NCI-H128 (cell line): ENCODE results near the gene NEDD1.

Source experiments
- DNase-seq: peaks from one replicate; lab custom pipeline; 2025; ENCODE audit not compliant: unreplicated experiment; lab: John Stamatoyannopoulos, UW

Gene NEDD1

DNA sequence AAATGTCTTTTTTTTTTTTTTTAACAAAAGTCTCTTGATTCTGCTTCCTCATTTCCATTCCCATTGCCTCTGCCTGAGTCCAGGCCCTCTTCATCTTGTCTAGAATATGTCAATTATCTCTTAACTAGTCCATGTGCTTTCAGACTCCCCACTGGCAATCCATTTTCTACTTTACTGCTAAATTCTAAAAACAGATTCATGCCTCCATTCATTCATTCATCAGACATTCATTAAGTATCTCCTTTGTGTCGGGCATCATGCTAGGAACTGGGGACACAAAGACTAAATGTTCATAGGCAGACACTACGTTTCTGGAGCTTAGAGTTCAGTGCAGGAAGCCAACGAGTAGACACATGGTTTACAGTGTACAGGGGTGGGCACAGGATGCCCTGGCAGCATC is 9.6 kb upstream of the NEDD1 start:
- DNase-seq = no peak

DNA sequence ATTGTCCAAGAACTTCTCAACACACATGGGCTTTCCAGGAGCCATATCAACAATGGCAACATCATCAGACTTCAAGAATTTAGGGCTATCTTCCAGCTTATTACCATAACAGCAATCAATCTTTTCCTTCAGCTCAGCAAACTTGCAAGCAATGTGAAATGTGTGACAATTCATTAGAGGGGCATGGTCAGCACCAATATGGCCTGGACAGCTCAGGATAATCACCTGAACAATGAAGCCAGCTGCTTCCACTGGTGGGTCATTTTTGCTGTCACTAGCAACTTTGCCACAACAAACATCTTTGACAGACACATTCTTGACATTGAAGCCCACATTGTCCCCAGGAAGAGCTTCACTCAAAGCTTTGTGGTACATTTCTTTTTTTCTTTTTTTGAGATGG is 5.9 kb upstream of the NEDD1 start:
- DNase-seq = no peak

GRCh38 chr12:96902076-96902475 is 5.0 kb upstream of the NEDD1 start:
- no peak for DNase-seq

DNA sequence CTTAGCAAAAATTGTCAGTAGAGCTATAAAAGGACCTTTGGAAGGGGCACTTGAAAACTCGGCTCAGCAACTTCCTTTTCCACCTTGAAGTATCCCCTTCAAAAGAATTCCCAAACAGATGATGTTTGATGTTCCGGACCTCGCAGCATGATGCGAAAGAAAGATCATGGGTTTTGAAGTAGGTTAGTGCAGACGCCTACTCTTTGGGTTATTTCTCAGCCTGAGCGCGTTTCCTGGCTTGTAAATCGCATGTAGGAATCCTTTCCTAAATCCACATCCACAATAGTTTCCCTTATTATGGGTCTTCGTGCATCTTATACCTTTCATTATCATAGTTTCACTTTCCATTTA is 584 bp upstream of the NEDD1 start:
- DNase-seq = no peak

DNA sequence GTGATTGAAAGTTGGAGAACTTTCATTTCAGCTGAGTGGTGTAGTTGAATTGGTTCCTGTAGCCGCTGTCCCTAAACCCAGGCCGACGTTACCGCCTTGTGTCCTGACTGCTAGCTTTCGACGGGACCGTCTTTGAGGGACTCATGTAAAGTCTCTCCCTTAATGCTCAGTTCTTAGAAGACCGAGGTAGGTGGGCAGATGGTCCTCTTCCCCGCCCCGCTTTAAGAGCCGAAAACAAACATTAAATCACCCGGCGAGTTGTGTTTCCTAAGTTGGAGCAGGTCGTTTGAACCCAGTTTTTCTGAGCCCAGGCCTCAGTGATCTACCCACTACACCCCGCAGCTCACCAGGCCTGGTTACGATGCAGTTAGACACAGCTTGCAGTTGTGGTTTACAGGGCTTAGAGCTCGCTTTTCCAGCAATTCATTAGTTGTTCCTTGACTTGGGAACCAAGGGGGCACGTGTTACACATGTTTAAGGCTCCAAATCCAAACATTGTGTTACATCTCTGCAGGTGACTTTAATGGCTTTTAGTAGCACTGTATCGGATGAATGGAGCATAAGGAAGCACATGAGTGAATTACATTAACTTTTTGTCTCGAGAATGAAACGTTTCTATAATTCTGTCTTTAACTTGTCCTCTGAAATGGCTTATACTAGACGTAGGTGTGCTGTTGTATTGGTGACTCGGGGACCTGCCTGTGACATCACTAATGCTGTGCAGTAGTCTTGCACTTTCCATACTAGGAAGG is 790 bp downstream of the NEDD1 start:
- no peak for DNase-seq

- DNase-seq = no peak
Observed at GRCh38 chr12:96908423-96908675, 1.3 kb downstream of the NEDD1 start.

- DNase-seq = no peak
Observed at GRCh38 chr12:96912261-96912660, 5.2 kb downstream of the NEDD1 start.

DNA sequence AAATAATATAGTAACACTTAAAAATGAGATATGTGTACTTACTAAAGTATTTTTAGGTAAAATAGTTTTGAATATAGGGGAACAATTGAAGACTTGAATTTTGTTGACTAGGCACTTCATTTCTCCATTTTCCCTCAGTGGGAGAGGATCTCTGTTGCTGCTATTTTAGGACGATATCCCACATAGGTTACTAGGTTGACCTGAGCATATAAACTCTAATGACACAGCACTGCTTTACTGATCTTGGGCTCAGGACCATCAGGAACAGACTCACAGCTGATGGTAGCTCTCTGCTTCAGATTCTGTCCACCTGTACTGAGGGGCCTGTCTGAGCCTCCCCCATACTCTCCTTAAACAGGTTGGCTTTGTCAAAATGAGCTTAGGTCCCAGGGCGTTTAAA is 5.9 kb downstream of the NEDD1 start:
- no peak for DNase-seq

- no peak for DNase-seq
Observed at GRCh38 chr12:96919510-96920210, 12.6 kb downstream of the NEDD1 start.

- DNase-seq = no peak
Observed at GRCh38 chr12:96948782-96949181, 41.7 kb downstream of the NEDD1 start.

GRCh38 chr12:96979532-96979931 is 72.5 kb downstream of the NEDD1 start:
- DNase-seq = no peak

DNA sequence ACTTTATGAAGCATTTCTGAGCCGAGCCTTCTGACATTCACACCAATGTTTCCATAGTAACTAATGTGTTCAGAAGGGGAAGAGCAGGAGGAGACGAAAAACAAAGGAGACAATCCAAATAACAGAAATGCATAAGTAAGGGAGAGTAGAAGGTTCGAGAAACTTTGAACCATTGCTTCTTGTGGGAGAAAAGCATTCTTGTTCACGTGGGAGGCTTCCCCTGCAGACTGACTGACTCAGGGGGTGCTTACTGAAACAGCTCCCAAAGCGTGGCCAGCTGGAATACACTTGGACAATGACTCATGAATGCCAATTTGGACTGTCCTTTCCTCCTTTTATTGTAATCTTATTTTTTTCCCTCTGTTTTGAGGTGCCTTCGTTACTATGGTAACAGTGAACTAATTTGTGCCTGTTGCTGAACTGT is 73.9 kb downstream of the NEDD1 start:
- no peak for DNase-seq

- no peak for DNase-seq
Observed at GRCh38 chr12:96981911-96982310, 74.9 kb downstream of the NEDD1 start.

GRCh38 chr12:96982671-96983070 is 75.6 kb downstream of the NEDD1 start:
- no peak for DNase-seq

- DNase-seq = no peak
Observed at GRCh38 chr12:96985515-96986362, 78.7 kb downstream of the NEDD1 start.

DNA sequence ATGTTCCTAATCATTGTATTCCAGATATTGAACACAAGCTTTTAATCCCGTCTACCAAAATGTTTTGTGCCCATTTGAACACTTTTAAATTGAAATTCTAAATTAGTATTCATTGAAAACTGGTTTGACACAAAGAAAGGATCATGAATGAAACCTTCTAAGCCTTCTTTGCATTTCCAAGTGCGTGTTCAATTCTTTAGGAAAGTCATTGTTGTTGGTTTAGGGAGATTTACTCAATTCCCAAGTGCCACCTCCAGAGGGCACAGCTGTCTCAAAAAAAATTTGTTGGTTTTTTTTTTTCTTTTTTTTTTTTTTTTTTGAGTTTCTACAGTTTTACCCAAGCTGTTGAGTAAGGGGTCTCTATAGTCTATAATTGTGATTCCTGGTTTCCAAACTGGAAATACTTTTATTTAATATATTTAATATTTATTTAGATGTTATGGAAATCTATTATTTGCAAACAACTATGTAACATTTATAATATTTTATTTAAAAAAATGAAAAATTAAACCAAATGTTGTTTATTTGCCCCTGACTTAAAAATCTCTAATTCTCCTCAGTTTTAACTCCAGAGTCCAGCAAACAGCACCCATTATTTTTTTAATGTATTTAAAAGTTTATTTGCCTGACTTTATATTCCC is 79.9 kb downstream of the NEDD1 start:
- DNase-seq = no peak

GRCh38 chr12:96988919-96989318 is 81.9 kb downstream of the NEDD1 start:
- no peak for DNase-seq

DNA sequence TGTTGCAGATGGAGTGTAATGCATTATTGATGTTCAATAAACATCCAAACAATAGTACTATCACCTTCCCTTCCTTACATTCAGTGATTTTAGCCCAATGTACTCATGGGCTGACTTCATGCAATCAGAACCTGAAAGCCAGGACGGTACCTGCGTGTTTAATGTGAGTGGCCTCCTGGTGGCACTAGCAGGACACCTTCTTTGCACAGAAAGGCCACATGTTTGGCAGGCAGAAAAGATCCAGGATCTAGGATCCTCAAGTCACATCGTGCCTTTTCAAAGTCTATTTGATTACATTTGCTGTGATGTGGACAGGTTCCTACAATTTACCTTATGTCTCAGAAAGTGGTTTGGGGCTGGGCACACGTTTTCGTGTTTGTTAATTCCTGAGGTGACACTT is 82.9 kb downstream of the NEDD1 start:
- no peak for DNase-seq

DNA sequence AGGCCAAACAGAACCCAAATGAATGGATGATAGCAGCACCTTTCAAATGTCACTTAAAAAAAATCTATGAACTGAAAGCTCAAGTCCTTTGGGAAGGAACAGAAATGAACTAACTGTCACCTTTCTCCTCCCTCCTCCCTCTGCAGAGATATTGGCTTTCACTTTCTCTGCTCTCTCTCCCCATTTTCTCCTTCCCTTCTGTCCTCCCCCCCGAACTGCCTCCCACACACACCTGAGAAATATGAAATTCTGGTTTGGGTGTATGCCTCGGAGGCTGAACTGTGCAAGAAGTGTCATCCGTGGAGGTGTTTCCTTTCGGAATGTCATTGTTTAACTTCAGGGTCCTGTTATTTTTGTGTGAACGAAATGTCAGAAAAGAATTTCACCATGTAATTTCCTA is 87.8 kb downstream of the NEDD1 start:
- DNase-seq = no peak

DNA sequence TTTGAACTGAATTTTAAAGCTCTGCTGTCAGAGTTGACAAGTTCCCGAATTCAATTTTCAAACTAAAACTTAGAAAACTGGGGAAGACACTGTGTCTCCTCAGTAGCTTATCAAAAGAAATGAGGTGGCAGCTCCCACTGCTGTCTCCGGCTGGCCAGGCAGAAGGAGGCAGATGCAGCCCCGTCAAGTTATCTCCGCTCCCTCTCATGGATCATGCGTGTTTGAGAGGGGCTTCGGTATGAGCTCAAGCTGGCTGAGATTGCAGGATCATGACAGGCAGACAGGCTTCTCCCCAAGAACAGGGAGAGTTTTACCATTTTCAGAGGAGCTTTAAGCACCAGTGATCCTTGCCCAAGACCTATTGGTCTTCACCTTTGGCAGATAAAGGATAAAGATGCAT is 88.8 kb downstream of the NEDD1 start:
- no peak for DNase-seq

- DNase-seq = no peak
Observed at GRCh38 chr12:96997797-96998484, 90.9 kb downstream of the NEDD1 start.
